AG08395 (cell line): ENCODE results near the gene CHN2.
A peak's percentile ranks its signal among the peaks of the same experiment; 100 is the strongest.

Experiments used
- DNase-seq: peaks from one replicate; pipeline ENCODE4 v3.0.0; 2012; ENCODE audit warnings: mixed read lengths, low spot score

CHN2 gene

DNA sequence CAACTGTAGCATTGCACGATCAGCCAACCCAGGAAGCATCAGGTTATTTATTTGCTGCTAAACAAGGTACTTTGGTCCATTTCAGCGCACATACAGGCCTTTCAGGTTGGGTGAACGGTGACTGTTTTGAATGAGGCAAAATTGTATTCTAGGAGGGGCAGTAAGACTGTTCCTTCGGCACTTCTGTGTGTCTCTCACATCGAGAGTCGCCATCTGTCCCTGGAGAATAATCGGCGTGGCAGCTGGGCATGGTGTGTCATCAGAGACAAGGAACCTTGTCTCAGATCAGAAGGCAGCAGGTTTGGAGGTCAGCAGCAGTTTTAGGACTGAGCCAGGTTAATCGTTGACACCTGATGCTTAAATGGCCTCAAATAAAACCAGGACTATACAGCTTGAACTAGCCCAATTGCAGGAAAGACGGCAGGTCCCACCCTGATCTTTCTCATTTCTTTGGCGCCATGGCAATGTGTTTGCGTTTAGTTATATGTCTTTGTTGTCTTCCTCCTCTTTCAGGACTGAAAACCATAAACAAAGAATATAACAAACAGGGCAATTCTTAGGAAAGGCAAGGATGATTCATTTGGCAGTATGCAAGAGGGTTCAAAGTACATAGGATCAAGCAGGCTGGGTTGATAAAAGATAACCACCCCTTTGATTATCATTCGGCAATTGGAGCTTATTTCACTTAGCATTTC, 277.0 kb downstream of the CHN2 start:
- DNase-seq, result no peak

DNA sequence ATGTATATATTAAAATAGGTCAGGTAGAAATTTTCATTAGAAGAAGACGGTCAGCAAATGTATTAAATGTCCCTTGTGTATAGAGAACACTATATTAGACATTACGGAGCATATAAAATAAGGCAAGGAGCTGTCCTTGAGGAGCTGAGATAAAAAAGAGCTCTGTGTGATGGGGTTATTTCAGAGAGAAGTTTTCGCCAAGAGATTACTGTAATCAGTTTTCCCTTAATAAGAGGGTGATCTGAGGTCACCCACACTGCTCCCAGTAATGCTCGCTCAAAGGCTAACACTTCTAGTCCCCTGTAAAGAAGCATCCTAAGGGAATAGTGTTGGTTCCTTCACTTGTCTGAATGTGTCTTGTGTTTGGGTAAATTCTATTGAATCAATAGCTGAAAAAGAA, 282.3 kb downstream of the CHN2 start:
- no peak for DNase-seq

- DNase-seq, result no peak
These were observed 283.7 kb downstream of the CHN2 start for GRCh38 chr7:29478226-29478625.

DNA sequence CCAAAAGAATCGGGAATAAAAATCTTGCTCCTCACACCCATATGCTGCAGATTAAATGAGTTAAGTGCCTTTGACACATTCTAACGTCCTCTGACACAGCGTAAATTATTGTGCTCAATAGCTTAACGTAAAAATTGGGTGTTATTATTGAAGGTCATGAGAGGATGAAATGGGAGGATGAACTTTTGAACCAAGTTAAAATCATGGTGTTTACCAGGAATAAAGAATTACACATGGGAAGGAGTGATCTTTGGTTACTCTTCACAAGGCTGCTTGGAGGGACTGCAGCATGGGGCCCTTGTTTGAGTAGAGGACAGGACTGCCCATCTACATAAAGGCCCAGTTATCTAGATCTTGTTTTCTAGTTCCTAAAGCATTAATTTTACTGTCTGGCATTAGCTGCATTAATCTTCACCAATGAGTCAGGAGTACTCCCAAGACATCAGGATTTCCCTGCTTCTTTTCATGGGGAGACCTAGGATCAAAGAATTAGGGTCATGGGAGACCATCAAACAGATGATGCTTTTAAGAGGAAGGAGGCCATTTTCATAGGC, 284.2 kb downstream of the CHN2 start:
- DNase-seq, result no peak

DNA sequence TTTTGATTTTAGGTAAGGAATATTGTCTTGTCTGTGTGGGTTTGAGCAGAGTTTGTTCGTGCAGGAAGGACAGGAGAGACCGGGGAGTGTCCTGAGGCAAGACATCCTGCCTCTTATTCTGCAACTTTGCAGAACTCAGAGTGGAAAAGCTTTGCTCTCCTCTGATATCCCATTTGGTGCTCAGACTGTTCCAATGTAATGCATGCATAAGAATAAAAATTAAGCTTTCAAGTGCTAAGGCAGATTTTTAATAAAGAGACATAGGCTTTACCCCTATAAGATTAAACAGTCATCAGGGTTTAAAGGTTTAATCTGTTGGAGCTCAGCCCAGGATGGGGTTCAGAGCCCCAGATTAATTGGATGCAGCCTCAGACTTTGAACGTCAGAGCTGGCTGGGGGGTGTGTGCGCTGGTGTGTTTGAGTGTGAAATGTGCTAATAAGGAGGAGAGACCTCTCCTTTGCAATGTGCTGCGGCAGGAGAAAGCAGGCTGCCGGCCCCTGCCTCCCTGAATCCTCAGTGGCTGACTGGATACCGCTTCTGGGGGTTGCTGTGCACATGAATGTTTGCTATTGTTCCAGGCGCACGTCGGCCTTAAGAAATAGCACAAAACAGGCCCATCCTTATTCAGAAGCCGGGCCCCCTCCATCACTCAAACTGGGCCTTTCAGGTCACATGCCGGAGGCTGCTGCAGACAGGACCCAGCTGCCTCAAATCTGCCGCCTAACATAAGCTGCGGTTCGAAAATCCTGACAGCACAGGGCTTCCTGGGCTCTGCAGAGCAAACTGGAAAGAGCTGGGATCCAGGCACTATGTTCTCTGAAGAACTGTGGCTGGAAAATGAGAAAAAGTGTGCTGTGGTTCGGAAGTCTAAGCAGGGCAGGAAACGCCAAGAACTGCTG, 285.0 kb downstream of the CHN2 start:
- no peak for DNase-seq

GRCh38 chr7:29480451-29480850, 285.9 kb downstream of the CHN2 start:
- DNase-seq, result no peak

DNA sequence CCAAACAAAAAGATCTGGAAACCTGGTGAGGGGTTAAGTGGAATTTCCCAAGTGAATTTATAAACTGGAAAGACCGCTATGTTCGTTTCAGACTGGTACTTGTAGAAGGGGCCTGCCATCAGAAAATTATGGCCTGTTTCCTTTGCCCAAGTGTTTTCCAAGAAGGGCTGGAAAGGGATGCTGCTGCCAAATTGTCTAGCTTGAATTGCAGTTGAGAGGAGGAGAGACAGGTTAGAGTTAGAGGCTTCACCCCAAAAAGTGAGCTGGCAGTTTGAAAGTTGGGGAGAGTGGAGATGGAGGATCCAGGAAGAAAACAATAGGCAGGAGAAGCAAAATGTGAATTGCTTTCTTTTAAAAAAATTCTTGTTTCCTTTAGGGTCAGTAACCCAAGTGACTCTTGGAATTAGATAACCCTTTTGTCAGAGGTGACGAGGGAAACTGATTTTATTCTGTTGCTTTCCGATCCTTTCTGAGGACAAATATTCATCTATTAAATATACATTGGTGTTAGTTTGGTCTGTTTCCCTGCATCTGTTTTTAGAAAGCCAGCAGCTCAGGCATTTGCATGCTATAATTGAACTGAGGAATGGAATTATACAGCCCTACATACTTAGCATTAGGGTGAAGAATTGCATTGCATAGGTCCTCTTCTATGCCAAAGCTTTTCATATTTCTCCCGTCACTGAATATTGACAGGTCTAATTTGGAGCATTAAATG, 286.5 kb downstream of the CHN2 start:
- DNase-seq, result no peak

GRCh38 chr7:29482056-29482455, 287.5 kb downstream of the CHN2 start:
- DNase-seq, result no peak

DNA sequence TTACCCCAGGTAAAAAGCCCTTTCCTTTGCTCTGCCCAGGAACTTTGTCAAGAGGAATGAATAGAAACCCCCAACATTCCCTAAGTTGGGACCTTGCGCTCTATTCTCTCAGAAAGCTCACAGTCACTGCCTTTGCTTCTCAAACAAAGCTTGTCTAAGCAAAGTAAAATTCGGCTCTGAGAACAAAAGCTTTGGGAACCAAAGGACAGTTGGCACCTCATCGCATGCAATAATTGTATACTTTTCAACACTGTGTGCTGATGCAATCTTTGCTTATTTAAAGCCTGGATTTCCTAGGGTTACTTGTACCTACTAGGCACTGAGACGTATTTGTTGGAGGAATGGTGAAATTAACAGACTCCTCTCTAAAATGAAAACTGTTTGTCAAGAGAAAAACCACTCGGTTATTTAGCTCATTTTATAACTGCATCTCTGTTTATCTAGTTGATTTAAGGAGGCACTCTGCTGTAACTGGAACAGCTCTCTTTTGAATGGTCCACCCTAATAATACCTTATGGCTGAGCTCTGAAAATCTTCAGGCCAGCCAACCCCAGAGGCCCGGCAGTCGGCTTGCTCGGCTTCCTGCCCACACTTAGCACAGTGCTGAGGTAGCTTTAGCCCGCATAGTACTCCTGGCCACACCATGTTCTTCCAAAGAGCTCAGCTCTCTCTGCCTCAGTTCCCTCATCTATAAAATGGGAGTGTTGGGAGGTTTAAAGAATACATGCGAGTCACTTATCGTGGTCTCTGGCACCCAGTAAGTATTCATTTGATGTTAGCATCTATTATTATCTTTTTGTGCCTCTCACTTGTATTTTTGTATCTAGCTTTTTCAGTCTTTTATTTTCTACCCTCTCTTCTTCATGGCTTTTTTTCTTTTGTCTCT, 288.9 kb downstream of the CHN2 start:
- DNase-seq, result no peak

GRCh38 chr7:29484280-29484679, 289.7 kb downstream of the CHN2 start:
- no peak for DNase-seq

- DNase-seq, result no peak
These were observed 291.0 kb downstream of the CHN2 start for GRCh38 chr7:29485339-29486190.

DNA sequence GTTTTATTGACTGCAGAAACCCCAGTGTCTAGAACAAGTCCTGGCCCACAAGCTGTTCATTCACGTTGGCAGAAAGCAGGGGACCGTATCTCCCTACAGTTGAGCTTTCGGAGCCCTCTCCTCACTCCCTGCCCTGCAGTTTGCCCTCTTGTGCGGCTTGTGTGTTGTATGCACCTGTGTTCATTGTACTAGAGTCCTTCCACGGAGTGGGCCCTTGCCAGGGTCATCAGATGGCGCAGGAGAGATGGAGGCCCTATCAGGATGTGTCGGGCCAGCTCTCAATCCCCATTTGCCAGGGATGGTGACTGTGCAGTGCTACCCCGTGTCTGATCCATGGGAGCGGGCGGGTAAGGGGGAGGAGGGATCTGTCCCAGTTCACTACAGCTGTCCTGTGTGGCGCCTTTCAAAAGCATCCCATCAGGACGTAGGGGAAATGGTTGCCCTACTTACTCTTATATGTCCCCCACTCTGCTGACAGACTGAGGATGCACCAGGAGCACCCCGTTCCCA, 291.7 kb downstream of the CHN2 start:
- DNase-seq, result no peak

GRCh38 chr7:29487424-29487823, 292.8 kb downstream of the CHN2 start:
- no peak for DNase-seq

GRCh38 chr7:29488203-29488970, 293.8 kb downstream of the CHN2 start:
- no peak for DNase-seq

DNA sequence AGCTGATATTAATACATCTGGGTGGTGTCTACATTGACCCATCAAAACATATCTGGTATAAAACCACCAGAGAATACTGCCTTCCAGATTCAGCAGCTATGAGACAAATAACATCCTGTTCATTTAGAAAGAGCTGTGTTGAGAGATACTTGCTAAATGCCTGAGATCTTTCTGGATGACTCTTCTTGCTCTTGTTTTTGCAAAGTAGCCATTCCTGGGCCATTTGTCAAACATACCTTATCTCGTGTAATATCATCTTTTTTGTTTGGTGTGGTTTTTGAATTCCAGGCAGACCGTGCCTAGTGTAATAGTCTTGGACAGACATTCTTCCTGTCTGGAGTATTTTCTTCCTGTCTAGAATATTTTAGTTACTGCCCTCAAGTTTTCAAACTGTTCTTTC, 294.4 kb downstream of the CHN2 start:
- DNase-seq, result peak; percentile 61

GRCh38 chr7:29490094-29490607, 295.6 kb downstream of the CHN2 start:
- DNase-seq, result no peak

- peak; percentile 63 for DNase-seq
These were observed 299.8 kb downstream of the CHN2 start for GRCh38 chr7:29494350-29494749.

DNA sequence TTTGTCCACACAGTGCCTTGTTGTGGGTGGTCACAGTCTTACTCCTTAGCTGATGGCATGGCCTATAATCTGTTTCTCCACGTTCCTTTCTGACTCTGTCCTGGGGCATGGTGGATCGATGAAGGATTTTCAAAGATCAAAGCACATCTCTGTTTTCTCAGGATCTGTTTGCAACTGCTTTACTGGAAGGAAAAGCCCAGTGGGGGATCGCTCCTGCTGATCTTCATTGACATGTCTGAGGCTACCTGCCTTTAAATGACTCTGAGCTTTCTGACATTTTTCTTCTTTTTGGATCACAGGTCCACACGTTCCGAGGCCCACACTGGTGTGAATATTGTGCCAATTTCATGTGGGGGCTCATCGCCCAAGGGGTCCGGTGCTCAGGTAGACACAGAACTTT, 301.1 kb downstream of the CHN2 start:
- DNase-seq, result no peak

DNA sequence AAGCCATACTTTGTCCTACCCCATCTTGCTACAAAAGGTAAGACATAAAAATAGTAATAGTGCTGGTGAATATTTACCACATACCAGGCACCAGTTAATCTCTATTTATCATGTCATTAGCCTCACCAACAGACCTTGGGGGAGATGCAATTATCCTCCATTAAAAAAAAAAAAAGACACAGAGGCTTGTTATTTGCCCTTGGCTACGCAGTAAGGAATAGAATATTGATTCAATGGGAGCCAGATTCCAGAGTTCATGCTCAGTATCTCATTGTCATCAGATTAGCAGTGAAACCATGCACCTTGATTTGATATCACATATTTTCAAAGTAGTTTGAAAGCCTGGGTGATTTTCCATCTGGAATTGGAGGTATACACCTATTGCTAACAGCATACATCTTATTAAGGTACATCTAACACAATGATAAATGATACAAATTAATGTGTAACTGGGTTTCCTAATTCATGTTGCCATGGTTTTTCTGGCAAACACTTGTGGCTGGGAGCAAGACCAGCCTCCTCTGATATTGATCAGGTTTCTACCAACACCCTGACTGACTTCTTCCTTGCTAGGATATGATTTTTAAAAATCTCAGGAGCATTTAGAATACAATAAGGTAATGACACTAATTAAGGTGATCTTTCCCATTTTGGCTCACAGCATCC, 301.9 kb downstream of the CHN2 start:
- no peak for DNase-seq
